GM19025 (cell line): ENCODE measurements around the gene ACTN1.

Experiments used
- ATAC-seq: cut with Tn5 transposase; IDR thresholded peaks from one replicate; pipeline ENCODE4 v1.9.1; 2021; ENCODE audit warnings: mild to moderate bottlenecking, low read depth, moderate library complexity; ENCODE audit not compliant: unreplicated experiment

Gene ACTN1

DNA sequence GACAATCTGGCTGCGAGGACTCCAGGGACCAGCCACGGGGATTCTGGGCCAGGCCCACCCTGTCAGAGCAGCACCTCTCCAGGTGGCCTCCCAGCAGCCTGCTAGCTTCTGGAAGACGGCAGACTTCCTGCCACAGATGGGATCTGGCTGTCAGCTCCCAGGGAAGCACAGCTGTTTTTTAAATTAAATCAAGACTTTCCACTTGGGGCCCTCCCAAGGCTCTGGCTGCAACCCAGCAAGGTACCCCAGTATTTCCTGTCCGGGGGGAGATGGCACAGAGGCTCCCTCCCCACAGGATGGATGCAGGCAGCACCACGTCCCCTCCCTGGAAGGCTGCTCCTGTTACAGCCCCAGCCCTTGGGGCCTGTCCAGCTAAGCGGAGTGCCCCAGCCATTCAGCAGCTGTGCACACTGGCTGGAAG lies 56.9 kb downstream of the ACTN1 start:
- no peak for ATAC-seq

DNA sequence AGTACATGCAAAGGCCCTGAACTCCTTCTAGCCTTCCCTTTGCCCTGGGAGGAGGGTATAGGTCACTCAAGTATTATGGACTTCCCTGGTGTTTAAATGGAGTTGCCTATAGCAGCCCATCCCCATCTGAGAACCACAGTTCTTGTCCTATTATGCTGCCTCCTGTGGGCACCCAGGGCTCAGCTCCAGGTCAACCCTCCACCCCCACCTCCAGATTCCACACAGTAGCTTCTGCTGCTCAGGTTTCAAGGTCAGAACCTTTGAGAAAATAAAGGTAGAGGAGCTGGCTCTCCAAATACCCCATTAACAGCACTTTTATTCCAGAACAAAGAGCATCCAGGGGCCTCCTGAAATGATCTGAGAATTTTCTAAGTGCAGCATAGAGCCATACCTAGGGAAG lies 57.4 kb downstream of the ACTN1 start:
- ATAC-seq = no peak

DNA sequence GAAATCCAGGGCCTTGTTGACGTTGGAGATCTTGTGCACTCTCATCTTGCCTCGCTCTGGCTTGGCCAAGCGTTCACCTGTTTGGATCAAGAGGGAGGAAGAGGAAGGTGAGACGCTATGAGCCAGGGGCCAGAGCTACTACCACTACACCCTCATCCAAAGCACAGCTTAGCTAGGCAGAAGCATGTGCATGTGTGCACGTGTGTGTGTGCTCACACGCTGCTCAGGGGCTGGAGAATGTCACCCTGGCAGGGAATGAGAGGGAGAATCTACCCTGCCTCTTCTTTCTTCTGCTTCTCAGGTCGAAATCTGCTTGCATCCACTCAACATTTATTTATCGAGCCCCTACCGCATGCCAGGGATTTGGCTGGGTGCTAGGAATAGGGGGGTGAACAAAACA lies 58.1 kb downstream of the ACTN1 start:
- ATAC-seq = no peak

DNA sequence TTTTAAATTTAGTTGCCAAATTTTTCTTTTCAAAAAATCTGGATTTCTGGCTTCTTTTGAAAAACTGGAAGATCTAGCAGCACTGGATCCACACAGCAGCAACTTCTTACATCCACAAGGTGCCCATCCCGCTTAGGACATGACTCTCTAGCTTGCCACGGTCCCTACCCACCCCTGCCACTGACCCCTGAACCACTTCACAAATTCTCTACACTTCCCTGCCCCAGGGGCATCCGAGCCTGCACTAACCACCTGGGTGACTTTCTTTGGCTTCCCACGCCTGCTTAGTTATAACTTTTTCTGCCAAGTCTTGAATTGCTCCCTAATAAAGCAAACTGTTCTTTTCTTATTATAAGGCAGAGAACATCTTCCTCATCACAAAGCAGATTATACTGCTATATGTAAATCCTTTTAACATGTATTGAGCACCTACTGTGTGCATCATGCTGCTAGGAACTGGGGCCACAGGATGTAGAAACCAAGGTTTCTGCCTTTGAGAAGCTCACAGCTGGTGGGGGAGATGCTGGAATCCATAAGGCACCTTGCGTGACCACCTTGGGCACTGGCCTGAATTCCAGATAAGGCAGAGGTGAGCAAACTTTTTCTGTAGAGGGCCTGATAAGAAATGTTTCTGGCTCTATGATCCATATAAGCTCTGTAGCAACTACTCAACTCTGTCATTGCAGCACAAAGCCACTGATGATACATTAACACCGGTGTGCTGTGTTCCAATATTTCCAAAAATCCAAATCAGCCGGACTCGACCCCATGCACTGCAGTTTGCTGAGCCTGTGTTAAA lies 59.8 kb downstream of the ACTN1 start:
- no peak for ATAC-seq

DNA sequence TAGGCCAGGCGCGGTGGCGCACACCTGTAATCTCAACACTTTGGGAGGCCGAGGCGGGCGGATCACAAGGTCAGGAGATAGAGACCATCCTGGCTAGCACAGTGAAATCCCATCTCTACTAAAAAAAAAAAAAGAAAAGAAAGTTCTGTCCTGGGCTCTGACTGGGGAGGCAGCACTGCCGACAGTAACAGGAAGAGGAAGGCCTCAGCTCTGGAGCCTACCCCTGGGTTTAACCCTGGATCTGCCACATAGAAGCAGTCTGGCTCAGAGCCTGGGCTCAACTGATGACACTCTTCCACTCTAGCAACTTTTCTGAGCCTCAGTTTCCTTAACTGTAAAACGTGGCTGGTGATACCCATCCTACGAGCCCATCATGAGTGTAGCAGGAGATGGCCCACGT lies 60.5 kb downstream of the ACTN1 start:
- no peak for ATAC-seq

DNA sequence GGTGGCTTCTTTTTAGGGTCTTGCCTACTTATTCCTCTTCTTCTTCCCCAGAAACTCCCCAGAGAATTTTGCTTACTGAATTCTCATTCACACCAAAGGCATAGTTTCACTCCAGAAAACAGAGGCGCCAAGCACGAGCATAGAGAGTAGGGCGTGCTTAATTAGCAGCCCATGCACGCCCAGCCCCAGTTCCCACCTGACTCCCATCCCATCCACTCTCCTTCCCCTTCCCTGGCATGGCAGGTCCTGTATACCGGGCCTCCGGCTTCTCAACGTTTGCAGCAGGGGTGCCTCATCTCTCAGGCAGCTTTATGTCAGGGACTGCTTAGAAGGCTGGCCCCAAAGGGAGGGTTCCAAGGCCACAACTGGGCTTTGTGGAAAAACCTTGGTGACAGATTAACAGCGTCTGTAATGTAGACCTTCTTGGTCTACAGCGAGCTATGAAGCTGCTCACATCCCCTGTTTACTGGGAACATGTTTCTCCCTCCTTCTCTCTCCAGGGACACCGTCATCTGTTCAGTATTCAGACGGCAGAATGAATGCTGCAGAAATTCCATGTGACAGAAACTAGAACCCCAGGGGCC lies 62.7 kb downstream of the ACTN1 start:
- no peak for ATAC-seq

DNA sequence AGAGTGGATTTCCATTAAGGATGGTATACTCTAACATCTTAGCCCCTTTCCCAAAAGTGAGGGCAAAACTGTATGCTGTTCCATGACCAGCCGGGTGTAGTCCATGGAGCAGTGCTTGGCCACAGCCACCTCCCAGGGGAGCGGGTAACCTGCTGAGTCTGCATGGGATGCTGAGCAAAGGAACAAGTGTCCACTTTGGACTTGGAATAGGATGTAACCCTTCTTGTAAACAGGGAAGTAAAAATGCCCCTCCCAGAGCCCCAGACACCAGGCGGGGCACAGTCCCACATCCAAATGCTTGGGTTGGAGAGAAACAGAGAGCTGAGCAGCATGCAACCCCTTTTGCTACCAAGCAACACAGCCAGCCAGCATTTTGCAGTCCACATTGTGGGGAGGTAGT lies 65.6 kb downstream of the ACTN1 start:
- no peak for ATAC-seq

DNA sequence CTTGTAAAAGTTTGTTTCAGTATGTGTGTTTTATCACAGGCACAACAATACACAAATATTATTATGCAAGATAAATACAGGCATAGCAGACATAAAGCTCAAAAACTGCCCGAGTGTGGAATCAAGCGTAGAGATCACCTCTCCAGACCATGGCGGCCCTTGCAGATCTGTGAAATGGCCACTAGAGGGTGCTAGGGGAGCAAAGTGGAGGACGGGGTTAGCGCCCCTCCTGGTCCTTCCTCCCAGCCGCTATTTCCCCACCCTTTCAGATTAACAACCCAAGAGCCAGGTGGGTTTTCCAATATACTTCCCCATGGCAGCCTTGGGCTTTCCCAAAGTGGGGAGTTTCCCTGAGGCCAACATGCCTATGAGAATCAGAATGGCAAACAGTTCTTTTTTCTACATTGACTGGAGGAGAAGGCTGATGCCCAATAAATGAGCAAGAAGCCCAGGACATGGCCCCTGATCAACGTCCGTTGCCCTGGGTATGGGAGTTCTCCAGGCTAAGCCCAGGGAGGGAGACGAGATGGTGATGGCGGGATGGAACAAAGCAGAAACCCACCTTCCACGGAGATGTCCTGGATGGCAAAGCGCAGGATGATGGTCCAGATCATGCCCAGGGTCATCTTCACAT lies 67.4 kb downstream of the ACTN1 start:
- ATAC-seq = no peak

DNA sequence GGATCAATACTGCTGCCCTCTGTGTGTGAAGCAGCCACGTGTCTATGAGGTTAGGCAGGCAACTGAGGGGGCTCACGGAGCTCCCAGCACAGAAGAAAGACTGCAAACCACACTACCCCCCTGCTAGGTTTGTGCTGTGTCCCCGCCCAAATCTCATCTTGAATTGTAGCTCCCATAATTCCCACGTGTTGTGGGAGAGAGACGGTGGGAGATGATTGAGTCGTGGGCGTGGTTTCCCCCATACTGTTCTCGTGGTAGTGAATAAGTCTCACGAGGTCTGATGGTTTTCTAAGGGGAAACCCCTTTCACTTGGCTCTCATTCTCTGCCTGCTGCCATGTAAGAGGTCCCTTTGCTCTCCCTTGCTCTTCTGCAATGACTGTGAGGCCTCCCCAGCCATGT lies 68.6 kb downstream of the ACTN1 start:
- no peak for ATAC-seq

DNA sequence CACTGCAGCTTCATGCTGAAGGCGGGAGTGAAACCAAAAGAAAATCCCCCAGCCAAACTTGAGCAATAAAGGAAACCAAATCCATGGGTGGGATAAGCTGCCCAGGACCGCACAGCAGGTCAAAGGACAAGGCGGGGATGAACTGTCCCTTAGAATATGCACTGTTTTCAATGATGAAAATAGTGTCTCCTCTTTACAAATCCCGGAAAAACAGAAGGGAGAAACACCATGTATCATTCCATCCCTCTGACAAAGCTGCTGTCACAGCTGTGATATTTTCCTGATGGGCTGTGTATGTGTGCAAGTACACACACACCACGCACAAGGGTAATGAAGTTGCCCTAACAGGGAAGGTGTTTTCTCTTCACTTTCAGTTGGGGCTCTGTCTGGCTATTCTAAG lies 70.3 kb downstream of the ACTN1 start:
- no peak for ATAC-seq

DNA sequence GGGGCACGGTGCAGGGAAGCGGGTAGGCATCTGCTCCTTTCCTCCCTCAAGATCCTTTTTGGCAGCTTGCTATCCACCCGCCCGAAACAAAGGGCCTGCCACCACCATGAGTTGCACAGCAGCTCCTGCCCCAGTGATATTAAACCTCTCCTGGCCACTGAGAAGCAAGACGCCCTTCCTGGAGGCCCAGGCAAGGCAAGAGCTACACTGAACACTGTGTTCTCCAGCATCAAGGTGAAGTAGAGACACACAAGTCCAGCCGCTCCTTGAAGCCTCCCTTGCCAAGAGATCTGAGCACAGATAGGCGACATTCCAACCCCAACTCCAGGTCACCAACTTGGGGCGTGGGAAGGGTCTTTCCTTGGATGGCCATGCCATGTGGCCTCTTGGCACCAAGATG lies 70.9 kb downstream of the ACTN1 start:
- ATAC-seq = no peak

DNA sequence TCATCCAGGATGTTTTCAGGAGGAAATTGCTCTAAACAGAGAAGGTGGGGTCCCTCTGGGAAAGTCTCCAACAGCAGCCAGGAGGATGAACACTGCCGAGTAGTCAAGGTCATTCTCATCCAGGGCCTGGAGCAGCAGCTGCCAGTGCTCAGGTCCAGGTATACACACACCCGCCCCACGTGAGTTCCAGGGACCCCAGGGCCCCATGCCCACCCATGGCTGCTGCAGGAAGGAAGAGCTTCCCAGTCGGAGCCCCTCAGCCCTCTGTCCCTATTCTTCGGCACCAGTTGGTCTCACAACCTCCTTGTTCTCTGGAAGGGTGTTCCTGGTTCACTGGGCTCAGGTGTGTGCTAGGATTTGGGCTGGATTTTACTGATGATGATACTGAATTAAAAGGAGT lies 72.7 kb downstream of the ACTN1 start:
- ATAC-seq = no peak

DNA sequence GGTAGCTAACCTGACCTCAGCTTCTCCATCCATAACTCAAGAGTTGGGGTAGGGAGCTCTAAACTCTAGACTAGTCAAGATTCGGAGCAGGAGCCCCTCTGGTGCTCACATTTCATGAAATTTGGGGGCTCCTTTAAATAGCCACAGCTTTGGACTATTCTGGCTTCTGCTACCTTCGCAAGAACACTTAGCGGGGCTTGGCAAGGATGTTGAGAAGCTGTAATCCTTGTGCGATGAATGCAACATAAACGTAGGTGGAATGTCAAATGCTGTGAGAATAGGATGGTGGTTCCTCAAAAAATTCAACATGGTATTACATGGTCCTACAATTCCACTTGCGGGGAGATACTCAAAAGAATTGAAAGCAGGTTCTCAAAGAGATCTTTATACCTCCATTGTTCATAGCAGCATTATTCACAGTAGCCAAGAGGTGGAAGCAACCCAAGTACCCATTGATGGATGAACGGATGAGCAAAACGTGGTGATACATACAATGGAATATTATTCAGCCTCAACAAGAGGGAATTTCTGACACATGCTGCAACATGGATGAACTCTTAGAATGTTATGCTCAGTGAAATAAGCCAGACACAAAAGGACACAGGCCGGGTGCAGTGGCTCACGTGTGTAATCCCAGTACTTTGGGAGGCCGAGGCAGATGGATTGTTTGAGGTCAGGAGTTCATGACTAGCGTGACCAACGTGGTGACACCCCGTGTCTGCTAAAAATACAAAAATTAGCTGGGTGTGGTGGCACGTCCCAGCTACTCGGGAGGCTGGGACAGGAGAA lies 73.8 kb downstream of the ACTN1 start:
- no peak for ATAC-seq

DNA sequence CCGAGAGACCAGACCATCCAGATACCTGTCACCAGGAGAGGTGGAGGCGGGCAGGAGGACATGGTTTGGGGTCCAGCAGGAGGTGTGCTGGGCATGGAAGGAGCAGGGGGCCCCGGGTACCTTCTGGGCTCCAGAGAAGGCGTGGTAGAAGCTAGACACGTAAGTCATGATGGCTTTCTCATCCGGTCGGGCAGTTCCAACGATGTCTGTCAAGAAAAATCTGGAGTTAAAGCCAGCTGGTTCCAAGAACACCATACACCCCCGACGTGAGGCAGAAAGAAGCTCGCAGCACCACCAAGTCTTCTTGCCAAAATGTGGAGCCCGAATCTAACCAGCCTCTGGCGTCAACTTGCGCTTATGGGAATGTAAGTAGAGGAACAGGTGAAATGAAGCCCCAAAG lies 76.7 kb downstream of the ACTN1 start:
- no peak for ATAC-seq

DNA sequence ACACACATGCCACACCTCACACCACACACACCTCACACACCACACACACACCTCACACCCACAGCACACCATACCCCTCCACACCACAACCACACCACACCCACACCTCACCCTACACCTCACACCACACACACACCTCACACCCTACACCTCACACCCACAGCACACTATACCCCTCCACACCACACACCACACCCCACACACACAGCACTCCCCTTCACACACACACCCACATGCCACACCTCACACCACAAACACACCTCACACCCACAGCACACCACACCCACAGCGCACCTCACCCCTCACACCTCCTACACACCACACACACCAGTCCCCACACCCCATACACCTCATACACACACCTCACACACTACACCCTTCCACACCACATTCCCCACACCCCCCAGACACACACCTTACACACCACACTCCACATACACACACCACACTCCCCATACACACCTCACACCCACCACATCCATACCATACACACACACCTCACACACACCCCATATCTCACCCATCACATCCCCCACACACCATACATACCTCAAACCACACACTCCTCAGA lies 80.0 kb downstream of the ACTN1 start:
- ATAC-seq = no peak

DNA sequence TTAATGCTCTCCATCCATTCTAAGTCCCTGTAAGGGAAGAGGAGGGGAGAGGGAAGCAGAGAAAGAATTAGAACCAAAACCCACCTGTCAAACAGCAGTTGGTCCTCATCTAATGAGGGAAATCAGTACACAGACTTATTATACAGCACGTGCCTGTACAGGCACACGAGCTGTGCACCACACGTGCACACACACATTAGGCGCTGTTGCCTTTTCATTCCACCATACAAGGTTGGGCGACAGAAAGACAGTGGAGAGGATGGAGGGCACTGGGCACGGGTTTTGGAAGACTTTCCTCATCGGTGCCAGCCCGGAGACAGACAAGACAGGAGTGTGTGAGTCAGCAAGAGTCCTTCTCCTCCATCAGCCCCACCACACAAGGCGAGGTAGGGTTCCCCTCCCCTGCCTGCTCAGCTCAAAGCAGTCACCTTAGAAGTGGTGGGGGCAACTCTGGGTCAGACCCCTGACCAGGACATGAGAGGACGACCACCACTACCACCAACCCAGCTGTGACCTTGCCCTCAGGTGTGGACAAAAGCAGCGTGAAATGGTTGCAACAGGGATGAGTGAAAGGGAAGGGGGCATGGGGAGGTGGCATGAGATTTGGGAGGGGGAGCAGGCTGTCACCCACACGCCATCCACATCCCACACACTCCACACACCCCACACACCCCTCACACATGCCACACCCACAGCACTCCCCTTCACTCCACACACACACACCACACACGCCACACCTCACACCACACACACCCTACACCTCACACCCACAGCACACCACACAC lies 80.7 kb downstream of the ACTN1 start:
- no peak for ATAC-seq

DNA sequence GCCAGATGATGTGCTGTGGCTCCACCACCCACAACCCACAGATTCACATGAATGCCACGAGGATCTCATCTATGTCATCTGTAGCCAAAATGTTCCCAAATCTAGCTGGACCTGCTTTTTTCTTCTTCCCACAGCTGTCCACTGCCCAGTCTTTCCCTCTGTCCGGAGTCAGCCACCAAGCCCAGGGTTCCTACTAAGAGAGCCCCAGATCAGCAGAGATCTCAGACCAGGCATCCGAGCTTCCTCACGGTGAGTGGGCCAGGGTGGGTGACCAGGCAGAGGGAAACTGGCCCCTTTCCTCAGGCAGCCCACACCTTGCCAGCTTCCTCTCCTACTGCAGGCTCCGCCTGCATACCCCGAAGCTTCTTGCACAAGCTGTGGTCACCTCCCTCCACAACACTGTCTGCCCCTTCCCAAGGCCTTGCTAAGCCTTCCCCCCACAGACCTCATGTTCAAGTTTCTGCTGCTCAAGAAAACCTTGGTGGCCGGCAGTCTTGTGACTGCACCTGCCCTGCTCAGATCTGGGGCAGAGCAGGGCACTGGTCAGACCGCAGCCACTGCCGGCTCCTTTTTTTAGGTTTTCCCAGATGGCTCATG lies 81.4 kb downstream of the ACTN1 start:
- ATAC-seq = no peak

DNA sequence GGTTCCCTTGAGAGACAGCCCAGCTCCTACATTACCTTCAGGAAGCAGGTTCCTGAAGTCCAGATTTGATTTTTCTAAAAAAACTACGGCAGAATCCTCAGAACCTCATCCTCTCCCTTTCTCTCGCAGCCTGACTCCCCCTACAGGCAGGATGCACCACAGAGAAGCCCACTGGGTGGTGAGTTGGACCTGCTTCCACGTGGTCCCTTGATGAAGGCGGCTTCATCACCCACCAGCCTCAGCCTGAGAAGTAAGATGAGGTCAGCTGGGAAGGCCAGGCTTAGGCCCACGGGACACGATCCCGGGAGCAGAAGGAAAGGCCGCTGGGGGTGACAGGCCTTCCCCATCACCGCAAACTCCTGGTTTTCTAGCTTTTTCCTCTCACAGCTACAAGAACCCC lies 83.0 kb downstream of the ACTN1 start:
- ATAC-seq = no peak

DNA sequence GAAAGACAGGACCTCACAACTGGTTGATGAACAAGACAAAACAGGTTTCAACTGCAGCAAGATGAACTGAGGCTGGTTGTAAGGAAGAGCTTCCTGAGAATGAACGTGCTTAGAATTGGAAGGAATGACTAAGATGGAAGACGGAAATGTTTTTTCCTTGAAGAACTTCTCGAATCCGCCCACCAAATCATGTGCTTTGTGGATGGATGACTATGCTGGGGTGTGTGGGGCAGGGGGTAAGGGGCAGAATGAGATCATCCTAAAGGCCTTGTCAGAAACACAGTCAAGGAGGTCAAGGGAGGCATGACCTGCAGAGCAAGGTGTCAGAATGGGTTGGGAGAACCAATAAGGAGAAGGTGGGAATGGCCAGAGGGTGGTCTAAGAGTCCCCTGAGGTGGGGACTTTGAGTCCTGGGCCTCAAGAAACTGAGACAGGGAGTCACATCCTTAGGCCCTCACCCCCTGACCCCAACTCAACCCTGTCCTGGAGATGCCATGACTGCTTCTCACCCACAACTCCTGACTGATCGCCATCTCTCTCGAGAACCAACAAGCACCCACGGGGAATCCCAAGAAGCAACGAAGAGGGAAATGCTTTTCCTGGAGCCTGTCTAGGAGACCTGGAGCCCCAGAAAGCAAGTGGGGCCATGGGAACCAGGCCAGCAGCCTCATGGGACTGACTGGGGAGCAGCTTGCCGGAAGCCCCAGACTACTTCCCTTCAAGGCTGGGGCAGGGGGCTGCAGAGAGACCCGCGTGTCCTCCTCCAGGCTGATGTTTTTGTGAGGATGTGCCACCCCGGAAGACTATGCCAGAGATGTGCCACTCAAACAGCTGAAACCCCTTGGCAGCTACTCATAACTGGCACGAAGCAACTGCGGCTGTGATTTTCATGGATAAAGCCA lies 84.0 kb downstream of the ACTN1 start:
- no peak for ATAC-seq
